ENCODE measurements around the gene ZNF57.
"Not testable (repeated sequence)": the region's sequence is repeated elsewhere in the genome, so short reads cannot be mapped to it uniquely, and the experiment has no call there.

ZNF57 gene
- 0 to 2.4 reads per million in 2 donors for total RNA-seq

GRCh38 chr19:2900296-2901252 is at the start of gene ZNF57:
Gene ZNF57, plus strand, starts transcription at chr19:2900928. Its CDS starts 118 bp downstream, at chr19:2901046.
- peak; percentile 91 to 99 (median 98) for DNase-seq

- no peak for DNase-seq
These were observed 48.1 kb upstream of the ZNF57 start for GRCh38 chr19:2852598-2852997.

GRCh38 chr19:2853015-2853606 is 47.6 kb upstream of the ZNF57 start:
- DNase-seq, result no peak

GRCh38 chr19:2854849-2855248 is 45.9 kb upstream of the ZNF57 start:
- no peak for DNase-seq

GRCh38 chr19:2856457-2857050 is 44.2 kb upstream of the ZNF57 start:
- peak in 1 of 5 experiments; percentile 37 for DNase-seq

GRCh38 chr19:2858864-2859263 is 41.9 kb upstream of the ZNF57 start:
- DNase-seq, result no peak

- DNase-seq, result no peak
These were observed 36.9 kb upstream of the ZNF57 start for GRCh38 chr19:2863816-2864215.

GRCh38 chr19:2865334-2866100 is 35.2 kb upstream of the ZNF57 start:
- DNase-seq, result no peak

GRCh38 chr19:2866495-2867024 is 34.2 kb upstream of the ZNF57 start:
- DNase-seq, result no peak

- no peak for DNase-seq
These were observed 33.4 kb upstream of the ZNF57 start, which contains the start of gene ZNF556 for GRCh38 chr19:2867025-2867991. Gene ZNF556, plus strand, starts transcription at chr19:2867335. Its CDS starts 87 bp downstream, at chr19:2867422.

GRCh38 chr19:2869618-2870017 is 31.1 kb upstream of the ZNF57 start:
- DNase-seq, result no peak

GRCh38 chr19:2872175-2872574 is 28.6 kb upstream of the ZNF57 start:
- DNase-seq, result peak in 2 of 5 experiments; percentile 7

- DNase-seq, result no peak
These were observed 23.1 kb upstream of the ZNF57 start for GRCh38 chr19:2877398-2878331.

GRCh38 chr19:2883686-2884439 is 16.9 kb upstream of the ZNF57 start:
- DNase-seq, result no peak

- DNase-seq, result no peak
These were observed 15.0 kb upstream of the ZNF57 start for GRCh38 chr19:2885736-2886135.

GRCh38 chr19:2887391-2887914 is 13.3 kb upstream of the ZNF57 start:
- DNase-seq, result no peak

GRCh38 chr19:2888731-2889224 is 11.9 kb upstream of the ZNF57 start:
- peak; percentile 17 to 64 (median 36) for DNase-seq

GRCh38 chr19:2890531-2890930 is 10.2 kb upstream of the ZNF57 start:
- DNase-seq, result not testable (repeated sequence)

GRCh38 chr19:2896694-2897093 is 4.0 kb upstream of the ZNF57 start:
- no peak for DNase-seq

Measured in T-helper 2 cell (primary cell).